HG03558 (cell line): ENCODE results near the gene SYNC.
"Not testable (repeated sequence)": the region's sequence is repeated elsewhere in the genome, so short reads cannot be mapped to it uniquely, and the experiment has no call there.

ENCODE experiments used
- ATAC-seq: cut with Tn5 transposase; IDR thresholded peaks from one replicate; pipeline ENCODE4 v1.9.1; 2021; ENCODE audit warnings: moderate number of reproducible peaks; ENCODE audit not compliant: unreplicated experiment; ENCODE audit errors: extremely low read depth

The SYNC gene

GRCh38 chr1:32650248-32650751 is 52.3 kb downstream of the SYNC start, which contains the start of gene ZBTB8OS:
Gene ZBTB8OS, minus strand, starts transcription at chr1:32650550. Its CDS starts 21 bp downstream, at chr1:32650529.
- no peak for ATAC-seq

GRCh38 chr1:32647308-32648134 is 55.0 kb downstream of the SYNC start:
- no peak for ATAC-seq

- ATAC-seq = no peak
These were observed 58.1 kb downstream of the SYNC start for GRCh38 chr1:32644426-32644825.

GRCh38 chr1:32642292-32642827 is 60.2 kb downstream of the SYNC start:
- not testable (repeated sequence) for ATAC-seq

GRCh38 chr1:32639489-32640075 is 63.0 kb downstream of the SYNC start:
- no peak for ATAC-seq

GRCh38 chr1:32636914-32637645 is 65.5 kb downstream of the SYNC start:
- ATAC-seq = no peak

- no peak for ATAC-seq
These were observed 66.9 kb downstream of the SYNC start for GRCh38 chr1:32635508-32636277.

GRCh38 chr1:32632829-32633228 is 69.7 kb downstream of the SYNC start:
- ATAC-seq = no peak

- ATAC-seq = not testable (repeated sequence)
These were observed 72.4 kb downstream of the SYNC start for GRCh38 chr1:32630173-32630572.
